Measurements from ENCODE around the gene FBXW8.

Gene FBXW8

GRCh38 chr12:116990971-116991966 is 80.5 kb downstream of the FBXW8 start:
- Histone ChIP-seq H3K27me3 (ENCODE audit: control insufficient read depth in 1 of 2, insufficient read depth in 2 of 2, low read length in 2 of 2) (no peaks in the 10 kb centered on the region), H3K9me3 (ENCODE audit: low read length) (no peaks in the 10 kb centered on the region), H3K27ac (ENCODE audit: low read depth, low read length) (no peak overlapping the region), H3K4me3 (ENCODE audit: low read depth in 1 of 2, low read length in 2 of 2) (no peak overlapping the region), H3K36me3 (ENCODE audit: insufficient read depth, low read length) (peaks cover 18% of the 10 kb centered on the region), H3K9ac (ENCODE audit: low read length) (no peak overlapping the region), H3K4me1 (ENCODE audit: insufficient read depth, low read length) (no peaks in the 10 kb centered on the region)

DNA sequence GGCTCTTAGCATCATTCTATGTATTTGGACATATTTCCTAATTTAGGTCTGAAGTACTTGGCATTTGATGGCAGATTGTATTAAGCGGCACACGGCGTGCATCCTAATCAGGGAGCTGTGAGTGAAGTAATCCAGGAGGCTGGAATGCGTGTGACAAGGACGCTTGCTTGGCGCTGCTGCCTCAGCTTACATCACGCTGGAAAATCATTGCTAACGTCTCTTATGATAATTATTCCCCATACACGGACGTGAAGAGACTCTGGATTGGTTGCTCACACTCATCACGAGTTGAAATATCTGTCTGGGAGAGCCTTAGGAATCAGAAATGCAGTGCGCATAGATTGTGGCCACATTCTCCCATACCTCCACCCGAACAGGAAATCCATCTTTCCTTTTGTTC is 85.3 kb downstream of the FBXW8 start:
- H3K4me1 ChIP-seq (ENCODE audit: insufficient read depth, low read length), result no peaks in the 10 kb centered on the region
- no peaks in the 10 kb centered on the region for H3K9me3 ChIP-seq (ENCODE audit: low read length)
- no peak overlapping the region for H3K27ac ChIP-seq (ENCODE audit: low read depth, low read length)
- no peak overlapping the region for H3K9ac ChIP-seq (ENCODE audit: low read length)
- H3K4me3 ChIP-seq (ENCODE audit: low read depth in 1 of 2, low read length in 2 of 2), result no peak overlapping the region
- peaks cover 10% of the 10 kb centered on the region for H3K36me3 ChIP-seq (ENCODE audit: insufficient read depth, low read length)
- no peaks in the 10 kb centered on the region for H3K27me3 ChIP-seq (ENCODE audit: control insufficient read depth in 1 of 2, insufficient read depth in 2 of 2, low read length in 2 of 2)

DNA sequence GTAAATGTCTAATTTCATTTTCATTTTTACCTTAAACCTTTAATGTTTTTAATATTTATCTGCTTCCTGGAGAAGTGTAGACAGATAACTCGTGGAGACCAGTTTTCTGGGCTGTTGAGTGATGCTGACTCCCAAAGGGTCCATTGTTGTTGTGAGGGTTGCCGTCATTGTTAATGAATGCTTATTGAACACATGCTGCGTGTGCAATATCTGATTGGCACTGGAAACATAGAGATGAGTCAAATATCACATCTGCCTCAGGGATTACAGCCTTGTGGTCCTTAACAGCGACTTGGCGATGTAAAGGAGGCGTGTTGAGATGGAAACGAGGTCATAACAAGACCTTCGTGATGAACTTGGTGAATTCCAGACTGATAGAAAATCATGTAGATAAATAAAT is 85.9 kb downstream of the FBXW8 start:
- no peak overlapping the region for H3K27ac ChIP-seq (ENCODE audit: low read depth, low read length)

DNA sequence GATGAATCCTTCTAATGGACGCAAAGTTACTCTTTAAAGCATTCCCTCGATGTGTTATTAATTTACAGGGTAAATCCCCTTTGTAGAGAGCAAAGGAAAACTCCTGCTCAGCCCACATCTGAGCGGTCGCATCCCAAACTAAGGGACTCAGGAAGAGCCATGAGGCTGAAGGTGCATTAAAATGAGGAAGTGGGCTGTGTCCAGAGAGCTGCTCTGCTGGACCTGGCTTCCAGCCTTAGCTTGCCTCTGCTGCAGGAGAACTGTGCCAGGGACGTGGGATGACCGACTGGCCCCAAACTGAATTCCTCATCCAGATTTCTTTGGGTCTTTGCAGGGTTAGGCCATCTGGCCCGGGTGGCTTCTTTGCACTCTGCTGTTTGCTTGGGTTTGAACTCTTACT is 88.3 kb downstream of the FBXW8 start:
- H3K36me3 ChIP-seq (ENCODE audit: insufficient read depth, low read length), result peaks cover 10% of the 10 kb centered on the region

More for the DNA sequence above, 85.9 kb downstream of the FBXW8 start:
- Histone ChIP-seq H3K4me1 (ENCODE audit: insufficient read depth, low read length) (no peaks in the 10 kb centered on the region), H3K4me3 (ENCODE audit: low read depth in 1 of 2, low read length in 2 of 2) (no peak overlapping the region), H3K27me3 (ENCODE audit: control insufficient read depth in 1 of 2, insufficient read depth in 2 of 2, low read length in 2 of 2) (no peaks in the 10 kb centered on the region), H3K9me3 (ENCODE audit: low read length) (no peaks in the 10 kb centered on the region), H3K9ac (ENCODE audit: low read length) (no peak overlapping the region), H3K36me3 (ENCODE audit: insufficient read depth, low read length) (peaks cover 10% of the 10 kb centered on the region)

GRCh38 chr12:117000316-117000715 is 89.6 kb downstream of the FBXW8 start:
- H3K27ac ChIP-seq (ENCODE audit: low read depth, low read length), result no peak overlapping the region
- H3K4me1 ChIP-seq (ENCODE audit: insufficient read depth, low read length), result no peaks in the 10 kb centered on the region
- H3K27me3 ChIP-seq (ENCODE audit: control insufficient read depth in 1 of 2, insufficient read depth in 2 of 2, low read length in 2 of 2), result no peaks in the 10 kb centered on the region
- no peaks in the 10 kb centered on the region for H3K9me3 ChIP-seq (ENCODE audit: low read length)
- no peak overlapping the region for H3K4me3 ChIP-seq (ENCODE audit: low read depth in 1 of 2, low read length in 2 of 2)
- peaks cover 15% of the 10 kb centered on the region for H3K36me3 ChIP-seq (ENCODE audit: insufficient read depth, low read length)
- no peak overlapping the region for H3K9ac ChIP-seq (ENCODE audit: low read length)

More for the DNA sequence above, 88.3 kb downstream of the FBXW8 start:
- H3K9me3 ChIP-seq (ENCODE audit: low read length), result no peaks in the 10 kb centered on the region
- no peak overlapping the region for H3K27ac ChIP-seq (ENCODE audit: low read depth, low read length)
- no peaks in the 10 kb centered on the region for H3K27me3 ChIP-seq (ENCODE audit: control insufficient read depth in 1 of 2, insufficient read depth in 2 of 2, low read length in 2 of 2)
- no peak overlapping the region for H3K4me3 ChIP-seq (ENCODE audit: low read depth in 1 of 2, low read length in 2 of 2)
- H3K4me1 ChIP-seq (ENCODE audit: insufficient read depth, low read length), result no peaks in the 10 kb centered on the region
- no peak overlapping the region for H3K9ac ChIP-seq (ENCODE audit: low read length)

DNA sequence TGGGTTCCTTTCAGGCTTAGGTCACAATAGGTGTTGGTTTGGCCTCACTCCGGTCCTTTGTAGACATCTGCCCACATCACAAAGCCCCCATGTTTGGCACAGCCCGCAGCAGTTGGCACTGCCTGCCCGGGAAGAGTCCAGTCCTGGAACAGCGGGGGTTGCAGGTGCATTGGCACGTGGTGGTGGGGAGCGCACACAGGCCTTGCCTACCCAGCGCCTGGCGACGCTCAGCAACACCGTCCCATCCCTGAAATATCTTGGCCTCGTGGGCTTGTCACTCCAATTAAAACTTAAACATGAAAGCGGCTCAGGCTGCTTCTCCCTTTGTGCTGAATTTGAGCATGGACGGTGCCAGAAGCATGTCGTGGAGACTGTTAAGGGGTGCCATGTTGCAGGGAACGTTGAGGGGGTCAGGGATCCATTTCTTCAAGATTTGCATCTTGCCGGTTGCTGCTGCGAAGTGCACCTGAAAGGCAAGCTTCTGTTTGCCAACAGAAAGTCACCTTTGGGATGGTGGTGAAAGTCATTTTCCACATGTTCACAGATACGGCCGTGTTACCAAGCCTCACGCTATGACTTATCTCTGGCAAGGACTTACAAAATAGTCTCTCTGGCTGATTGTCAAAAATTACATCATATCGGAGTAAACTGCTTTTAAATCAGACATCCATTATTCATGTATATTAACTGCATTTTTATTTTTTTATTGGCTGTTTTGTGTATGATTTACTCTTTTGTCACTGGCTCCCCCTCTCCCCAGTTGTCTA is 91.5 kb downstream of the FBXW8 start:
- no peaks in the 10 kb centered on the region for H3K9me3 ChIP-seq (ENCODE audit: low read length)
- no peaks in the 10 kb centered on the region for H3K4me1 ChIP-seq (ENCODE audit: insufficient read depth, low read length)
- no peak overlapping the region for H3K9ac ChIP-seq (ENCODE audit: low read length)
- peaks cover 15% of the 10 kb centered on the region for H3K36me3 ChIP-seq (ENCODE audit: insufficient read depth, low read length)
- no peak overlapping the region for H3K4me3 ChIP-seq (ENCODE audit: low read depth in 1 of 2, low read length in 2 of 2)
- no peak overlapping the region for H3K27ac ChIP-seq (ENCODE audit: low read depth, low read length)
- H3K27me3 ChIP-seq (ENCODE audit: control insufficient read depth in 1 of 2, insufficient read depth in 2 of 2, low read length in 2 of 2), result no peaks in the 10 kb centered on the region

DNA sequence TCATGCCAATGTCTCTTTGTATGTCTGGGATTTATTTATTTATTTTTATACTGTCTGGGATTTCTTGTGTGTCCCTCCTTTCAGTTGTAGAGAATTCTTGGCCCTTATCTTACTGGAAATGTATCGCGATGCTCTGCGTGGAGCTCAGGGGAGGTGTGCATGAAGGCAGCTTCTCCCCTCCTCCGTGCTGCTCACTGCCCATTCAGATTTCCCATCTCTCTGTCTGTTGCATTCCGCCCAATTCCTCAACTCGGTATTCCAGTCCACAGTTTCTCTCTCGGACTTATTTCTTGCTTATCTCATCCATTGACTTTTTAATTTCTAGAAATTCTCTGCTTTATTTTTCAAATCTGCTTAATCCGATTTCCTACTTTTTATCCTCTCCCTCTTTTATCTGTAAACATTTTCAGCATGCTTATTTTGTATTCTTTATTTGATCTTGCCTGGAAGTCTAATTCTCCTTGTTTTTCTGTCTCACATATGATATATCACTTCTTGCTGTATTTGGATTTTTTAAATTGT is 93.2 kb downstream of the FBXW8 start:
- no peaks in the 10 kb centered on the region for H3K27me3 ChIP-seq (ENCODE audit: control insufficient read depth in 1 of 2, insufficient read depth in 2 of 2, low read length in 2 of 2)
- no peak overlapping the region for H3K9ac ChIP-seq (ENCODE audit: low read length)
- H3K36me3 ChIP-seq (ENCODE audit: insufficient read depth, low read length), result peaks cover 17% of the 10 kb centered on the region
- no peak overlapping the region for H3K27ac ChIP-seq (ENCODE audit: low read depth, low read length)
- no peaks in the 10 kb centered on the region for H3K4me1 ChIP-seq (ENCODE audit: insufficient read depth, low read length)
- H3K4me3 ChIP-seq (ENCODE audit: low read depth in 1 of 2, low read length in 2 of 2), result no peak overlapping the region
- no peaks in the 10 kb centered on the region for H3K9me3 ChIP-seq (ENCODE audit: low read length)

DNA sequence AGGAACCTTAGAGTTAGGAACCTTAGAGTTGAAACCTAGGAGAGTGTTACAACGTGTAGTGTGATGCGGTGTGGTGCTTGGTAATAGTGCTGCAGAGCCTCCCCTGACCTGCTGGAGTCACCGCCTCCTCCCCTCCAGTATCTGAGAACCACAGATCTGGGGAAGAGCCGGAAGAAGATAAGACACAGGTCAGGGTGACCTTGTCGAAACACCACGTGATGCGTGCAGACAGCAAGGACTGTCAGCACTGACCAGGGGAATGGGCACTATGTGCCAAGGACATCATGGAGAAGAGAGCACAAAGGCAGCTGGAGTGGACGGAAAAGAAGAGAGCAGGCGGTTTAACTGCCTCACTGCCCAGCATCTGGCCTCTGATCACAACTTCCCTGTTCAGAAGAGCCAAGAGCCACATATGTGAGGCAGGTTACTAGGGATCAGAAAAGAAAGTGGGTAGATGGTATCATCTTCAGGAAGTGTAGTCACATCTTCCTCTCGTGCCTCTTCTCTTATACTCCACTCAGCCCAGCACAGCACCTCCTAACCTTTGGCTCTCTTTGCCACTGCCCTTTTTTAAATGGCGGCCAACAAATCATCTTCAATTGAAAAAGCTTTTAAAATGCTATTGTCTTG is 94.8 kb downstream of the FBXW8 start:
- H3K36me3 ChIP-seq (ENCODE audit: insufficient read depth, low read length), result peaks cover 27% of the 10 kb centered on the region
- no peaks in the 10 kb centered on the region for H3K27me3 ChIP-seq (ENCODE audit: control insufficient read depth in 1 of 2, insufficient read depth in 2 of 2, low read length in 2 of 2)
- no peak overlapping the region for H3K4me3 ChIP-seq (ENCODE audit: low read depth in 1 of 2, low read length in 2 of 2)
- H3K27ac ChIP-seq (ENCODE audit: low read depth, low read length), result no peak overlapping the region
- H3K4me1 ChIP-seq (ENCODE audit: insufficient read depth, low read length), result no peaks in the 10 kb centered on the region
- H3K9me3 ChIP-seq (ENCODE audit: low read length), result no peaks in the 10 kb centered on the region
- H3K9ac ChIP-seq (ENCODE audit: low read length), result no peak overlapping the region

- no peak overlapping the region for H3K27ac ChIP-seq (ENCODE audit: low read depth, low read length)
- H3K4me3 ChIP-seq (ENCODE audit: low read depth in 1 of 2, low read length in 2 of 2), result no peak overlapping the region
- no peaks in the 10 kb centered on the region for H3K9me3 ChIP-seq (ENCODE audit: low read length)
- H3K36me3 ChIP-seq (ENCODE audit: insufficient read depth, low read length), result peaks cover 30% of the 10 kb centered on the region
- H3K4me1 ChIP-seq (ENCODE audit: insufficient read depth, low read length), result no peaks in the 10 kb centered on the region
- H3K27me3 ChIP-seq (ENCODE audit: control insufficient read depth in 1 of 2, insufficient read depth in 2 of 2, low read length in 2 of 2), result no peaks in the 10 kb centered on the region
- H3K9ac ChIP-seq (ENCODE audit: low read length), result no peak overlapping the region
These were observed 95.6 kb downstream of the FBXW8 start for GRCh38 chr12:117006333-117006732.

GRCh38 chr12:117007577-117007976 is 96.8 kb downstream of the FBXW8 start:
- Histone ChIP-seq H3K27me3 (ENCODE audit: control insufficient read depth in 1 of 2, insufficient read depth in 2 of 2, low read length in 2 of 2) (no peaks in the 10 kb centered on the region), H3K27ac (ENCODE audit: low read depth, low read length) (no peak overlapping the region), H3K4me3 (ENCODE audit: low read depth in 1 of 2, low read length in 2 of 2) (no peak overlapping the region), H3K4me1 (ENCODE audit: insufficient read depth, low read length) (no peaks in the 10 kb centered on the region), H3K36me3 (ENCODE audit: insufficient read depth, low read length) (peaks cover 34% of the 10 kb centered on the region), H3K9ac (ENCODE audit: low read length) (no peak overlapping the region), H3K9me3 (ENCODE audit: low read length) (no peaks in the 10 kb centered on the region)

GRCh38 chr12:117009759-117010158 is 99.0 kb downstream of the FBXW8 start:
- no peaks in the 10 kb centered on the region for H3K4me1 ChIP-seq (ENCODE audit: insufficient read depth, low read length)
- H3K9me3 ChIP-seq (ENCODE audit: low read length), result no peaks in the 10 kb centered on the region
- peaks cover 36% of the 10 kb centered on the region for H3K36me3 ChIP-seq (ENCODE audit: insufficient read depth, low read length)
- H3K4me3 ChIP-seq (ENCODE audit: low read depth in 1 of 2, low read length in 2 of 2), result no peak overlapping the region
- no peaks in the 10 kb centered on the region for H3K27me3 ChIP-seq (ENCODE audit: control insufficient read depth in 1 of 2, insufficient read depth in 2 of 2, low read length in 2 of 2)
- no peak overlapping the region for H3K9ac ChIP-seq (ENCODE audit: low read length)
- H3K27ac ChIP-seq (ENCODE audit: low read depth, low read length), result no peak overlapping the region

Measured in muscle layer of colon (tissue), 2 donors.